AG04450 (cell line): ENCODE results near the gene CCDC30. TPM values are rescaled to one million over a fixed set of nuclear protein-coding genes. Genes with fewer than 3 reads are reported as not detected.

Experiments
- CTCF ChIA-PET: fragments of 300-600, 350-600 bp; formaldehyde crosslinking; extraction: SDS; loops from one replicate; lab custom pipeline; 2022; ENCODE audit warnings: antibody characterized with exemption, inconsistent platforms; lab: Charles Lee
- POLR2A ChIA-PET: fragments of 350-600 bp; formaldehyde crosslinking; extraction: SDS; loops from one replicate; lab custom pipeline; 2021; ENCODE audit warnings: antibody characterized with exemption, inconsistent platforms; lab: Yijun Ruan, JAX
- DNase-seq: peaks from one replicate; pipeline ENCODE4 v3.0.0-alpha.2; 2011; ENCODE audit warnings: low read depth, low spot score
- H3K27ac ChIP-seq: one replicate; pipeline ENCODE4 v1.5.1; 2012; ENCODE audit warnings: low read depth, low read length, control low read depth
- H3K27me3 ChIP-seq: one replicate; pipeline ENCODE4 v1.6.0; 2012; ENCODE audit warnings: low read length; ENCODE audit not compliant: control insufficient read depth, insufficient read depth
- H3K4me3 ChIP-seq: 2 replicates; pipeline ENCODE4 v1.5.1; 2011; ENCODE audit warnings: mild to moderate bottlenecking, low read depth, low read length, control low read depth
- H3K9me3 ChIP-seq: 2 replicates; pipeline ENCODE4 v1.5.1; 2012; ENCODE audit warnings: low read length; ENCODE audit not compliant: control insufficient read depth, insufficient read depth
- CTCF ChIP-seq: IDR thresholded peaks from 2 replicates; pipeline ENCODE4 v1.5.1; 2011; ENCODE audit warnings: low read depth, low read length, control low read depth, inconsistent platforms
- polyA minus RNA-seq: library from RNA; depleted of rRNA, polyadenylated mRNA; stranded (reverse); fragments of >200 nt; gene quantifications from 2 replicates; pipeline ENCODE4 v1.2.3, GENCODE V29; 2011; rRNA and poly(A)+ RNA removed
- polyA plus RNA-seq: library from polyadenylated mRNA; depleted of rRNA; stranded (reverse); fragments of >200 nt; gene quantifications from 2 replicates; pipeline ENCODE4 v1.2.3, GENCODE V29; 2011; rRNA removed

CCDC30 gene
- polyA plus RNA-seq: 0.42 and 0.61 TPM in 2 replicates
- polyA minus RNA-seq: 0.46 and 1.00 TPM in 2 replicates

DNA sequence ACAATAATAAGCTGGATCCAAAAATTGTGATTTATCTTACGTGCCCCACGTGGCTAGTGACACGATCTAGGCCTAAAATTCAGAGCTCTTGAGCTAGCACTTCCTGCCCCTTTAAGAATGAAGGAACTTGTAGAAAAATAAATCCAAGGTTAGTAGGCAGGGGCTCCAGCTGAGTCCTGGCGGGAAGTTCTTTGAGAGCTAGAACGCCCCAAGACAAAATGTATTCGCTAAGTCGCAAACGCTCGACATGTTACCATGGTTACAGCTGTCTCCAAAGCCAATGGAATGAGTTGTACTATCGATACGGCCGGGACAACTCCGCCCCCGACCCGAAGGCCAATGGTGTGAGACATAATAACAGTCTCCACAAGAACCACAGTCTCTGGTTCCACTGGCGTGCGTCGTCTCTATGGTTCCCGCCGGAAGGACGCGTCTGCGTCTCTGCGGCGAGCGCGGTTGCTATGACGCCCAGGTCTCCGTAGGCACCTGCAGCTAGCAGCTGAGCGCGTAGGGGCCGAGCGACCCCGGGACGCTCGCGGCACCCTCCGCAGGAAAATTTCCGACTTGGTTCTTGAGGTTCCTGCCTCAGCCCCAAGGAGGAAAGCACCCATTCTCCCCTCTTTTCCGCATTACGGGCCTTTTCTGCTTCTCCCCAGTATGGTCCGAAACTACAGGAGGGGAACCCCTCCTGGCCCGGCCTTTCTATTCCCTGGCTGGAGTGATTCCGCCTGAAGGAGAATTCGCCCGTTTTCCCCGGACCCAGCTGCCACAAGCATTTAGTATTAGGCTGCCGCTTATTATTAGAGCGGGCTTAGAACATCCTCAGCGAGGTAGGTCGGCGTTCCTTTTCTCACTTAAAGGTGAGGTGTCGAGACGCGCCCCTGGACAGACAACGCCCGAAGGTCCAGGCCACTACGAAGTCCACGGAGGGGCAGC lies at the start of gene CCDC30:
TSS of gene CCDC30 (plus strand) at position 459 of the 936 bp plus-strand sequence. CDS start 17,266 bp downstream, outside the sequence.
- ChIA-PET CTCF (interaction anchor here (2.0 kb wide), 1 partner anchor 289 kb away, joined by 7 read pairs; no protein-coding TSS in a partner anchor), POLR2A (no interaction called here)
- no peak for TF ChIP-seq CTCF
- Histone ChIP-seq H3K27ac (no peak within 1 kb of the TSS), H3K4me3 (peak within 1 kb of the TSS; percentile 74), H3K9me3 (no peaks in the 10 kb centered on the region), H3K27me3 (peaks cover 9% of the 10 kb centered on the region)
- DNase-seq: peak; percentile 95

- ChIA-PET CTCF (no interaction called here), POLR2A (no interaction called here)
- Histone ChIP-seq H3K9me3 (no peaks in the 10 kb centered on the region), H3K27ac (no peak overlapping the region), H3K27me3 (peaks cover 13% of the 10 kb centered on the region), H3K4me3 (no peak overlapping the region)
- no peak for DNase-seq
- TF ChIP-seq CTCF: no peak
Measured at GRCh38 chr1:42414551-42415496, 48.3 kb upstream of the CCDC30 start.

DNA sequence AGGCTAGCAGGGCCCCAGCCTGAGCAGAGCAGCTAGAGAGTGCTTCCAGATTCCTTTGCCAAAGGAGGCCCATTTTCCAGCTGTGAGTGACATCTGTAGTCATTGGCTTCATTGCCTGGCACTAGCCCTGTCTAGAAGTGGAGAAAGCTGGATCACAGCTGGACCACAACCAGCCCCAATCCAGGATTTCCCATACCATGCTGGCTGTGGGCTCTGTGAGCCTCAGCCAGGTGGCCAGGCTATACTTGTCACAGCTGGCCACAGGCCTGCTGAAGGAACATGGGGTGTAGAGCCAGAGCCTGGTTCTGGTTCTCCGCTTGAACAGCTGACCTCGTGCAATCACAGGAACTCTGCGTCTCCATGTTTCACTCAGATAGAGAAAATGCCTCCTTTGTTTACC lies 45.9 kb upstream of the CCDC30 start:
- POLR2A ChIA-PET: no interaction called here
- H3K4me3 ChIP-seq: no peak overlapping the region
- no peaks in the 10 kb centered on the region for H3K9me3 ChIP-seq
- peaks cover 13% of the 10 kb centered on the region for H3K27me3 ChIP-seq
- TF ChIP-seq CTCF: no peak
- CTCF ChIA-PET: no interaction called here
- H3K27ac ChIP-seq: no peak overlapping the region
- DNase-seq: no peak

DNA sequence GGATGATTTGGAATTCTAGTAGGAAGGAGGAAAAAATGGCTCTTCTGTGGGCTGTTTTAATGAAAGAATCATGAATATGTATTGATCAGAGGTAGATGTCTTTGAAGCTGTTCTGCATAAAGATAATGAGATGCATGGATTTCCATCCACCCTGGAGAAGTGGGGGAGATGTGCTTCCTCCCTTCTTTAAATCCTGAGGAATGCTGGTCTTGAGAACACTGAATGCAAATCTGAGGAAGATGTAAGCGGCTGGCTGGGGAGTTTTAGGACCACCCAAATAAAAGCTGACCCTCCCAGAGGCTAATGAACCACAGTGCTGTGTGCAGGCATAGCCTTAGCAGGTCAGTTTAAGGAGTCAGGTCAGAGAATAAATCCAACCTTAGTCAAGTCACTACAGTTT lies 44.6 kb upstream of the CCDC30 start:
- Histone ChIP-seq H3K9me3 (no peaks in the 10 kb centered on the region), H3K27me3 (peaks cover 19% of the 10 kb centered on the region), H3K27ac (no peak overlapping the region), H3K4me3 (no peak overlapping the region)
- DNase-seq: no peak
- CTCF ChIA-PET: no interaction called here
- POLR2A ChIA-PET: no interaction called here
- TF ChIP-seq CTCF: no peak
